Panc1 (cell line): Measurements from ENCODE around the gene TUBA4A. TPM values are rescaled to one million over a fixed set of nuclear protein-coding genes. Genes with fewer than 3 reads are reported as not detected.

Experiments
- ATAC-seq: fragments of 200-7000 bp; cut with Tn5 transposase; 2 replicates; pipeline ENCODE4 v1.9.1; 2020; ENCODE audit warnings: mild to moderate bottlenecking, moderate library complexity
- BruUV-seq: library from RNA; stranded (reverse); fragments of 400-500 nt; replicated peaks from 2 replicates; lab custom pipeline; 2021; lab: Mats Ljungman, UMichigan
- CTCF ChIA-PET: fragments of 300-600 bp; sonication (Branson Sonifier 250); formaldehyde crosslinking; loops from one replicate; lab custom pipeline; 2022; ENCODE audit warnings: antibody characterized with exemption; lab: Charles Lee
- POLR2A ChIA-PET: fragments of 300-600 bp; sonication (Branson Sonifier 250); formaldehyde crosslinking; loops from one replicate; lab custom pipeline; 2022; ENCODE audit warnings: antibody characterized with exemption; lab: Charles Lee
- DNase-seq: peaks from one replicate; pipeline ENCODE4 v3.0.0-alpha.2; 2010; ENCODE audit warnings: low read depth, low spot score
- H3K27ac ChIP-seq: 2 replicates; pipeline ENCODE4 v1.5.1; 2011; ENCODE audit warnings: mild to moderate bottlenecking, low read length, inconsistent platforms
- H3K27me3 ChIP-seq: fragments of 200-500 bp; sonication (Bioruptor generic); 2 replicates; pipeline ENCODE4 v1.6.0; 2014; ENCODE audit warnings: low read length, inconsistent platforms; ENCODE audit not compliant: control insufficient read depth, insufficient read depth
- H3K36me3 ChIP-seq: fragments of 200-500 bp; sonication (Bioruptor generic); 2 replicates; pipeline ENCODE4 v1.5.1; 2014; ENCODE audit warnings: inconsistent platforms, mild to moderate bottlenecking, low read length, moderate library complexity; ENCODE audit not compliant: control insufficient read depth, insufficient read depth
- H3K4me1 ChIP-seq: 2 replicates; pipeline ENCODE4 v1.5.1; 2011; ENCODE audit warnings: inconsistent platforms, mild to moderate bottlenecking, low read length, moderate library complexity; ENCODE audit not compliant: control insufficient read depth, insufficient read depth
- H3K4me3 ChIP-seq, 2 experiments: 2 replicates each; pipeline ENCODE4 v1.5.1; 2011 to 2012; ENCODE audit warnings: low read depth in 2 of 2, low read length in 2 of 2, mild to moderate bottlenecking in 2 of 2, inconsistent platforms in 1 of 2, moderate library complexity in 1 of 2
- H3K9me3 ChIP-seq: fragments of 200-500 bp; sonication (Bioruptor generic); 2 replicates; pipeline ENCODE4 v1.5.1; 2014; ENCODE audit warnings: low read depth, mild to moderate bottlenecking, inconsistent platforms, low read length, moderate library complexity; ENCODE audit not compliant: control insufficient read depth, insufficient read depth
- POLR2AphosphoS5 ChIP-seq: IDR thresholded peaks from 2 replicates; pipeline ENCODE4 v1.6.1; 2012; ENCODE audit warnings: mild to moderate bottlenecking, low read depth, low read length, moderate library complexity
- SIN3A ChIP-seq: IDR thresholded peaks from 2 replicates; pipeline ENCODE4 v1.6.1; 2012; ENCODE audit warnings: low read depth, mild to moderate bottlenecking, low read length, moderate library complexity, borderline replicate concordance; ENCODE audit not compliant: insufficient read depth
- TCF7L2 ChIP-seq: IDR thresholded peaks from 2 replicates; pipeline ENCODE4 v1.6.1; 2011; ENCODE audit warnings: mild to moderate bottlenecking, low read depth, low read length, inconsistent platforms
- in situ Hi-C: cut with HindIII; loops from 2 replicates; pipeline ENCODE4 v1.10.0; 2016; ENCODE audit warnings: low sequenced_read_pairs, low pct_unique_long_range_greater_than_20kb
- intact Hi-C: fragments of 100-400 bp; cut with micrococcal nuclease; formaldehyde crosslinking; loops from one replicate; pipeline ENCODE4 v1.10.0; 2022; ENCODE audit not compliant: unreplicated experiment
- total RNA-seq: library from RNA; stranded (reverse); gene quantifications from one replicate; pipeline ENCODE4 v1.2.1, GENCODE V29; 2021; ENCODE audit not compliant: unreplicated experiment
- TF ChIP-seq, protein P1 (sequence below): fragments of 450-650 bp; IDR thresholded peaks from 2 replicates; pipeline ENCODE4 v1.5.1; 2017; ENCODE audit warnings: mild to moderate bottlenecking
- TF ChIP-seq, protein P2 (sequence below), 2 experiments: IDR thresholded peaks; 2 replicates each; pipeline ENCODE4 v1.6.1; 2011 to 2012; ENCODE audit warnings: low read depth in 2 of 2, control low read depth in 1 of 2, low read length in 1 of 2, mild to moderate bottlenecking in 1 of 2, moderate library complexity in 1 of 2; ENCODE audit not compliant: insufficient read depth in 1 of 2

TUBA4A gene
- total RNA-seq, 1 experiment from 2014 or later: 12.9 TPM

DNA sequence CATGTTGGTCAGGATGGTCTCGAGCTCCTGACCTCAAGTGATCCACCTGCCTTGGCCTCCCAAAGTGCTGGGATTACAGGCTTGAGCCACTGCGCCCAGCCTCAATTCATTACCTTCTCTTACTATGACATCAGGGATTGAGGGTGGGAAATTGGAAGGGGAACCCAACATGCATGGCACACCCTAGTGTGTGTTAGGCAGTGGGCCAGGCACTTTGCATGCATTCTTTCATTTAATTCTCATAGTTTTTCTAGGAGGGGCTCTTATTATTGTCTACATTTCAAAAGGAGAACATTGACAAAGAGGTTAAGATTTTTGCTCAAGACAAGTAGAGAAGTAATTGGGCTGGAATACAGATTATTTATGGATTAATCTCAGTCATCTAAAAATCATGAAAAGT is 14.6 kb upstream of the TUBA4A start:
- ChIA-PET CTCF (no interaction called here), POLR2A (no interaction called here)
- intact Hi-C loops: no loop called here
- TF ChIP-seq SIN3A: no peak
- TF ChIP-seq, protein P1, sequence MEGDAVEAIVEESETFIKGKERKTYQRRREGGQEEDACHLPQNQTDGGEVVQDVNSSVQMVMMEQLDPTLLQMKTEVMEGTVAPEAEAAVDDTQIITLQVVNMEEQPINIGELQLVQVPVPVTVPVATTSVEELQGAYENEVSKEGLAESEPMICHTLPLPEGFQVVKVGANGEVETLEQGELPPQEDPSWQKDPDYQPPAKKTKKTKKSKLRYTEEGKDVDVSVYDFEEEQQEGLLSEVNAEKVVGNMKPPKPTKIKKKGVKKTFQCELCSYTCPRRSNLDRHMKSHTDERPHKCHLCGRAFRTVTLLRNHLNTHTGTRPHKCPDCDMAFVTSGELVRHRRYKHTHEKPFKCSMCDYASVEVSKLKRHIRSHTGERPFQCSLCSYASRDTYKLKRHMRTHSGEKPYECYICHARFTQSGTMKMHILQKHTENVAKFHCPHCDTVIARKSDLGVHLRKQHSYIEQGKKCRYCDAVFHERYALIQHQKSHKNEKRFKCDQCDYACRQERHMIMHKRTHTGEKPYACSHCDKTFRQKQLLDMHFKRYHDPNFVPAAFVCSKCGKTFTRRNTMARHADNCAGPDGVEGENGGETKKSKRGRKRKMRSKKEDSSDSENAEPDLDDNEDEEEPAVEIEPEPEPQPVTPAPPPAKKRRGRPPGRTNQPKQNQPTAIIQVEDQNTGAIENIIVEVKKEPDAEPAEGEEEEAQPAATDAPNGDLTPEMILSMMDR: no peak
- Histone ChIP-seq H3K36me3 (no peaks in the 10 kb centered on the region), H3K9me3 (no peaks in the 10 kb centered on the region), H3K4me1 (no peaks in the 10 kb centered on the region), H3K27ac (no peak overlapping the region), H3K27me3 (no peaks in the 10 kb centered on the region), H3K4me3 (no peak overlapping the region)
- BruUV-seq: no TSS peak
- no peak for DNase-seq
- in situ Hi-C loops: no loop called here
- ATAC-seq: no peak

DNA sequence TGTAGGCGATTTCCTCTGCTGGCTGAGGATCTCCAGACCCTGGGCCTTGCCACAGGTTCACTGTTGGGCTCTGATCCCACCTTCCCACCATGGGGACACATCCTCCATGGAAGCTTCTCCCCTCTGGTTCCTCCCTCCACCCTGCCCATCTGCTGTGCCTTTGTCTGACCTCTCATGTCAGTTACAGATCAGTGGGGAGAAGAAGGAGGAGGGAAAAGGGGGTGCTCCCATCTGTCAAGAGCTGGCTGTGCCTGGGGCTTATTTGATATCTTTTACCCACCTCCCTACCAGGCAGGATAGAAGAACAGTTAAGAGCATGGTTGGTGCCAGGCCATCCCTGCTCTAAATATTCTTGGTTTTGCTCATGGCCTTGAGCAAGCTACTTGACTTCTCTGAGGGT is 13.2 kb upstream of the TUBA4A start:
- no peaks in the 10 kb centered on the region for H3K36me3 ChIP-seq
- no peak for ATAC-seq
- CTCF ChIA-PET: no interaction called here
- no TSS peak for BruUV-seq
- no peaks in the 10 kb centered on the region for H3K9me3 ChIP-seq
- in situ Hi-C loops: no loop called here
- no peaks in the 10 kb centered on the region for H3K4me1 ChIP-seq
- H3K27me3 ChIP-seq: no peaks in the 10 kb centered on the region
- no peak for TF ChIP-seq SIN3A
- TF ChIP-seq TCF7L2: no peak
- TF ChIP-seq, protein P1: no peak
- no peak for TF ChIP-seq POLR2AphosphoS5
- TF ChIP-seq, protein P2, sequence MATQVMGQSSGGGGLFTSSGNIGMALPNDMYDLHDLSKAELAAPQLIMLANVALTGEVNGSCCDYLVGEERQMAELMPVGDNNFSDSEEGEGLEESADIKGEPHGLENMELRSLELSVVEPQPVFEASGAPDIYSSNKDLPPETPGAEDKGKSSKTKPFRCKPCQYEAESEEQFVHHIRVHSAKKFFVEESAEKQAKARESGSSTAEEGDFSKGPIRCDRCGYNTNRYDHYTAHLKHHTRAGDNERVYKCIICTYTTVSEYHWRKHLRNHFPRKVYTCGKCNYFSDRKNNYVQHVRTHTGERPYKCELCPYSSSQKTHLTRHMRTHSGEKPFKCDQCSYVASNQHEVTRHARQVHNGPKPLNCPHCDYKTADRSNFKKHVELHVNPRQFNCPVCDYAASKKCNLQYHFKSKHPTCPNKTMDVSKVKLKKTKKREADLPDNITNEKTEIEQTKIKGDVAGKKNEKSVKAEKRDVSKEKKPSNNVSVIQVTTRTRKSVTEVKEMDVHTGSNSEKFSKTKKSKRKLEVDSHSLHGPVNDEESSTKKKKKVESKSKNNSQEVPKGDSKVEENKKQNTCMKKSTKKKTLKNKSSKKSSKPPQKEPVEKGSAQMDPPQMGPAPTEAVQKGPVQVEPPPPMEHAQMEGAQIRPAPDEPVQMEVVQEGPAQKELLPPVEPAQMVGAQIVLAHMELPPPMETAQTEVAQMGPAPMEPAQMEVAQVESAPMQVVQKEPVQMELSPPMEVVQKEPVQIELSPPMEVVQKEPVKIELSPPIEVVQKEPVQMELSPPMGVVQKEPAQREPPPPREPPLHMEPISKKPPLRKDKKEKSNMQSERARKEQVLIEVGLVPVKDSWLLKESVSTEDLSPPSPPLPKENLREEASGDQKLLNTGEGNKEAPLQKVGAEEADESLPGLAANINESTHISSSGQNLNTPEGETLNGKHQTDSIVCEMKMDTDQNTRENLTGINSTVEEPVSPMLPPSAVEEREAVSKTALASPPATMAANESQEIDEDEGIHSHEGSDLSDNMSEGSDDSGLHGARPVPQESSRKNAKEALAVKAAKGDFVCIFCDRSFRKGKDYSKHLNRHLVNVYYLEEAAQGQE (IDR thresholded peaks at IDR 0.05; ENCODE audit: insufficient read depth in 1 of 2, low read depth in 2 of 2, low read length in 1 of 2): no peak
- H3K27ac ChIP-seq: no peak overlapping the region
- intact Hi-C loops: no loop called here
- no peak for DNase-seq
- POLR2A ChIA-PET: no interaction called here
- H3K4me3 ChIP-seq: no peak overlapping the region
